ENCODE data around the gene PALM3.

DNA sequence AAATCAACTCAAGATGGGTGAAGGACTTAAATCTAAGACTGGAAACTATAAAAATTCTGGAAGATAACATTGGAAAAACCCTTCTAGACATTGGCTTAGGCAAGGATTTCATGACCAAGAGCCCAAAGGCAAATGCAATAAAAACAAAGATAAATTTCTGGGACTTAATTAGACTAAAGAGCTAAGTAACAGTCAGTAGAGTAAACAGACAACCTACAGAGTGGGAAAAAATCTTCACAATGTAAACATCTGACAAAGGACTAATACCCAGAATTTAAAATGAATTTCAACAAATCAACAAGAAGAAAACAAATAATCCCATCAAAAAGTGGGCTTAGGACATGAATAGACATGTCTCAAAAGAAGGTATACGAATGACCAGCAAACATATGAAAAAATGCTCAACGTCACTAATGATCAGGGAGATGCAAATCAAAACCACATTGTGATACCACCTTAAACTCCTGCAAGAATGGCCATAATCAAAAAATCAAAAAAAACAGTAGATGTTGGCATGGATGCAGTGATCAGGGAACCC, 49.4 kb downstream of the PALM3 start:
- TF ChIP-seq CTCF (IDR thresholded peaks at IDR 0.05), result no peak
- TF ChIP-seq POLR2A (IDR thresholded peaks at IDR 0.05), result no peak
